Measurements from ENCODE around the gene INPP5J.
"Not testable (repeated sequence)": the region's sequence is repeated elsewhere in the genome, so short reads cannot be mapped to it uniquely, and the experiment has no call there.

Gene INPP5J

GRCh38 chr22:31088233-31088986, 34.4 kb upstream of the INPP5J start:
- no peak for DNase-seq (ENCODE audit: low spot score)

GRCh38 chr22:31089160-31090100, 33.3 kb upstream of the INPP5J start:
- no peak for DNase-seq (ENCODE audit: low spot score)

- DNase-seq (ENCODE audit: low spot score), result no peak
Observed at GRCh38 chr22:31090217-31091085, 32.3 kb upstream of the INPP5J start.

- DNase-seq (ENCODE audit: low spot score), result no peak
Observed at GRCh38 chr22:31091106-31091975, 31.4 kb upstream of the INPP5J start.

GRCh38 chr22:31092161-31092560, 30.6 kb upstream of the INPP5J start:
- DNase-seq (ENCODE audit: low spot score), result no peak

GRCh38 chr22:31093086-31093850, 29.5 kb upstream of the INPP5J start:
- peak; percentile 68 for DNase-seq (ENCODE audit: low spot score)

- DNase-seq (ENCODE audit: low spot score), result no peak
Observed at GRCh38 chr22:31094021-31094551, 28.7 kb upstream of the INPP5J start.

- no peak for DNase-seq (ENCODE audit: low spot score)
Observed at GRCh38 chr22:31094741-31095140, 28.0 kb upstream of the INPP5J start.

GRCh38 chr22:31095637-31096249, 27.0 kb upstream of the INPP5J start:
- DNase-seq (ENCODE audit: low spot score), result no peak

- no peak for DNase-seq (ENCODE audit: low spot score)
Observed at GRCh38 chr22:31096657-31097279, 26.0 kb upstream of the INPP5J start.

- not testable (repeated sequence) for DNase-seq (ENCODE audit: low spot score)
Observed at GRCh38 chr22:31097539-31097938, 25.2 kb upstream of the INPP5J start.

- no peak for DNase-seq (ENCODE audit: low spot score)
Observed at GRCh38 chr22:31097941-31098631, 24.7 kb upstream of the INPP5J start.

- DNase-seq (ENCODE audit: low spot score), result no peak
Observed at GRCh38 chr22:31098632-31099110, 24.1 kb upstream of the INPP5J start.

GRCh38 chr22:31099386-31099785, 23.4 kb upstream of the INPP5J start:
- DNase-seq (ENCODE audit: low spot score), result no peak

GRCh38 chr22:31099841-31100761, 22.7 kb upstream of the INPP5J start:
- no peak for DNase-seq (ENCODE audit: low spot score)

GRCh38 chr22:31100762-31101525, 21.8 kb upstream of the INPP5J start:
- no peak for DNase-seq (ENCODE audit: low spot score)
